Embryonic facial prominence (tissue), 1 donor: ENCODE data around the gene ERGIC1.
"Not testable (repeated sequence)": the region's sequence is repeated elsewhere in the genome, so short reads cannot be mapped to it uniquely, and the experiment has no call there.

Source experiments
- DNase-seq: peaks from one replicate; pipeline ENCODE4 v3.0.0-alpha.2; 2016; ENCODE audit errors: extremely low spot score

ERGIC1 gene

GRCh38 chr5:172881691-172882370 lies 47.8 kb downstream of the ERGIC1 start:
- no peak for DNase-seq

- no peak for DNase-seq
Observed at GRCh38 chr5:172883066-172883465, 49.0 kb downstream of the ERGIC1 start.

GRCh38 chr5:172885597-172886340 lies 51.7 kb downstream of the ERGIC1 start:
- no peak for DNase-seq

- DNase-seq: no peak
Observed at GRCh38 chr5:172886476-172886875, 52.4 kb downstream of the ERGIC1 start.

- DNase-seq: no peak
Observed at GRCh38 chr5:172886974-172887501, 53.0 kb downstream of the ERGIC1 start.

GRCh38 chr5:172887692-172888091 lies 53.6 kb downstream of the ERGIC1 start:
- peak; percentile 73 for DNase-seq

- no peak for DNase-seq
Observed at GRCh38 chr5:172890659-172891058, 56.6 kb downstream of the ERGIC1 start.

- DNase-seq: no peak
Observed at GRCh38 chr5:172891716-172892421, 57.8 kb downstream of the ERGIC1 start.

GRCh38 chr5:172892713-172893112 lies 58.7 kb downstream of the ERGIC1 start:
- DNase-seq: no peak

GRCh38 chr5:172894767-172895388 lies 60.8 kb downstream of the ERGIC1 start:
- no peak for DNase-seq

- no peak for DNase-seq
Observed at GRCh38 chr5:172895549-172895948, 61.5 kb downstream of the ERGIC1 start.

- DNase-seq: no peak
Observed at GRCh38 chr5:172896465-172896864, 62.4 kb downstream of the ERGIC1 start.

- DNase-seq: not testable (repeated sequence)
Observed at GRCh38 chr5:172897067-172897466, 63.0 kb downstream of the ERGIC1 start.

- DNase-seq: no peak
Observed at GRCh38 chr5:172897481-172898217, 63.6 kb downstream of the ERGIC1 start.

GRCh38 chr5:172898218-172898842 lies 64.3 kb downstream of the ERGIC1 start:
- no peak for DNase-seq

- DNase-seq: no peak
Observed at GRCh38 chr5:172898843-172899369, 64.9 kb downstream of the ERGIC1 start.

GRCh38 chr5:172899436-172899835 lies 65.4 kb downstream of the ERGIC1 start:
- DNase-seq: no peak

- DNase-seq: no peak
Observed at GRCh38 chr5:172901012-172901780, 67.1 kb downstream of the ERGIC1 start.

- no peak for DNase-seq
Observed at GRCh38 chr5:172901788-172902496, 67.9 kb downstream of the ERGIC1 start.
